SHP77 (cell line): ENCODE results near the gene MED23.

Source experiments
- DNase-seq, 2 experiments: peaks; one replicate each; lab custom pipeline; 2025; lab: John Stamatoyannopoulos, UW

MED23 gene, protein sequence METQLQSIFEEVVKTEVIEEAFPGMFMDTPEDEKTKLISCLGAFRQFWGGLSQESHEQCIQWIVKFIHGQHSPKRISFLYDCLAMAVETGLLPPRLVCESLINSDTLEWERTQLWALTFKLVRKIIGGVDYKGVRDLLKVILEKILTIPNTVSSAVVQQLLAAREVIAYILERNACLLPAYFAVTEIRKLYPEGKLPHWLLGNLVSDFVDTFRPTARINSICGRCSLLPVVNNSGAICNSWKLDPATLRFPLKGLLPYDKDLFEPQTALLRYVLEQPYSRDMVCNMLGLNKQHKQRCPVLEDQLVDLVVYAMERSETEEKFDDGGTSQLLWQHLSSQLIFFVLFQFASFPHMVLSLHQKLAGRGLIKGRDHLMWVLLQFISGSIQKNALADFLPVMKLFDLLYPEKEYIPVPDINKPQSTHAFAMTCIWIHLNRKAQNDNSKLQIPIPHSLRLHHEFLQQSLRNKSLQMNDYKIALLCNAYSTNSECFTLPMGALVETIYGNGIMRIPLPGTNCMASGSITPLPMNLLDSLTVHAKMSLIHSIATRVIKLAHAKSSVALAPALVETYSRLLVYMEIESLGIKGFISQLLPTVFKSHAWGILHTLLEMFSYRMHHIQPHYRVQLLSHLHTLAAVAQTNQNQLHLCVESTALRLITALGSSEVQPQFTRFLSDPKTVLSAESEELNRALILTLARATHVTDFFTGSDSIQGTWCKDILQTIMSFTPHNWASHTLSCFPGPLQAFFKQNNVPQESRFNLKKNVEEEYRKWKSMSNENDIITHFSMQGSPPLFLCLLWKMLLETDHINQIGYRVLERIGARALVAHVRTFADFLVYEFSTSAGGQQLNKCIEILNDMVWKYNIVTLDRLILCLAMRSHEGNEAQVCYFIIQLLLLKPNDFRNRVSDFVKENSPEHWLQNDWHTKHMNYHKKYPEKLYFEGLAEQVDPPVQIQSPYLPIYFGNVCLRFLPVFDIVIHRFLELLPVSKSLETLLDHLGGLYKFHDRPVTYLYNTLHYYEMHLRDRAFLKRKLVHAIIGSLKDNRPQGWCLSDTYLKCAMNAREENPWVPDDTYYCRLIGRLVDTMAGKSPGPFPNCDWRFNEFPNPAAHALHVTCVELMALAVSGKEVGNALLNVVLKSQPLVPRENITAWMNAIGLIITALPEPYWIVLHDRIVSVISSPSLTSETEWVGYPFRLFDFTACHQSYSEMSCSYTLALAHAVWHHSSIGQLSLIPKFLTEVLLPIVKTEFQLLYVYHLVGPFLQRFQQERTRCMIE (N-terminal part only)

DNA sequence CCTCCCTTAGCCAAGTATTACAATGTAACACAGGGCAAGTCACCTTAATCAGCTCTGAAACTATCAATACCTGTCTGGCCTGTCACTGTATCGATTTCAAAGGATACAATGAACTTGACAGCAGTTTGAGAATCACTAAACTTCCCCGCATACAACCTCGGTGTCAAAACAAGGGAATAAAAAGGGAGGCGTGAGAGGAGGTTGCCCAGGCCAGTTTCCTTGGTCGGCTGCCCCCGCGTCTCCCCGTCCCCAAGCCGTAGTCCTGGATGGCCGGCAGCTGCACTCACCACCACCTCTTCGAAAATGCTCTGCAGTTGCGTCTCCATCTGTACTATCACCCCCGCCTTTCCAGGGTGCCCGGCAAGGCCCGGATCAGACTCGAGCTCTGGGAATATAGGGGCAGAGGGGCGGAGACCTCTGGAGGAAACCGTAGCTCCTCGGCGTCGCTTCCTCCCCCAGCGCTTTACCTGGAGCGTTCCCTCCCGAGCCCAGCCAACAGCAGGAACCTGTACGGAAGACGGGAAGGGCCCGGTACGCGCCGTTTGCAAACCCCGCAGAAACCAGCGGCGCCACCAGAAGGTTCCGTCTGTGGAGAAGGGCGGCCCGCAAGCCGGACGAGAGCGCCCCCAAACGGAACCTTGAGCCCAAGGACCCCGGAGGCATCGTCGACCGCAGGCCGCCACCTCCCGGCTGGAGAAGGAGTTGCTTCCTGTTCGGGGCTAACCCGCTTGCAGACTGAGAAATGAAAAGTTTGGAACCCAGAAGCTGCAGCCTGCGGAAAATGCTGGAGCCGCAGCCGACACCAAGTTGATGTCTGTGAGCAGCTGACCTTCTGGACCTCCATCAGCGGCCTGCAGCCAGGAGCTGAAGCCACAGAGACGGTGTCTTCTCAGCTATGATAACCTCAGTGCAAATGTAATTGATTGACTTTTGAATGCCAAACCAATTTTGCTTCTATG lies at the start of gene MED23:
Gene MED23 (minus strand): TSS at position 519 of the 959 bp plus-strand sequence. CDS start 193 bp downstream, at position 326.
- peak; percentile 87 to 92 for DNase-seq

GRCh38 chr6:131673184-131673583 lies 45.1 kb upstream of the MED23 start:
- DNase-seq = no peak

DNA sequence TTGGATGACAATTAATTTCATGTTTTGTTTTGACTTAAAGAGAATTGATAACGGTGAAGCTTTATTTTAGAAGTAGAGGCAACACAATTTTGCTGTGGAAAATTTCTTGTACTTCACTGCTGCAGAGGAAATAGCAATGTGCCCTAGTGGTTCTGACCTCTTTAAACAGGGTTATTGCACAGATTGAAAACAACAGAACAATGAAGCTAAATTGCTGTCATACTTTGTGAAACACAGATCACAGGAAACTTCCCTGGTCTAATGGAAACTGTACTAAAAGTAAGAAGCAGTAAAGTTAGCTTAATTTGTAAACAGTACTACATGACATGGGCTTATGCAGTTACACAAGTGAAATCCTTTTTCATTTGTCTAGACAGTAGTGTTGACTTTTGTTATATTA lies 41.8 kb upstream of the MED23 start:
- DNase-seq = no peak

DNA sequence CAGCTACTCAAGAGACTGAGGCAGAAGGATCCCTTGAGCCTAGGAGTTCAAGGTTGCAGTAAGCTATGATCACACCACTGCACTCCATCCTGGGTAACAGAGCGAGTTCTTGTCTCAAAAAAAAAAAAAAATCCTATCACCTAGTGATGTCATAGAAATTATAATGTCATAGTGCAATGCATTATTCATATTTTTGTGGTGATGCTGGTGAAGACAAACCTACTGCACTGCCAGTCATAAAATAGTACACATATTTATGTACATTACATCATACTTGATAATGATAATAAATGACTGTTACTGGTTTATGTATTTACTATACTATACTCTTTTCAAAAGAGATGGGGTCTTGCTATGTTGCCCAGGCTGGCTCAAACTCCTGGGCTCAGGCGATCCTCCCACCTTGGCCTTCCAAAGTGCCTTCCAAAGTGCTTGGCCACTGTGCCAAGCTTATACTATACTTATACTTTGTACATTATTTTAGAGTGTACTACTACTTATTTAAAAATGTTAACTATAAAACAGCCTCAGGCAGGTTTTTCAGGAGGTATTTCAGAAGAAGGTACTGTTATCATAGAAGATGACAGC lies 35.6 kb upstream of the MED23 start:
- DNase-seq = no peak

- DNase-seq = no peak
Observed at GRCh38 chr6:131660195-131660594, 32.2 kb upstream of the MED23 start.

- DNase-seq = no peak
Observed at GRCh38 chr6:131658287-131658686, 30.2 kb upstream of the MED23 start.

DNA sequence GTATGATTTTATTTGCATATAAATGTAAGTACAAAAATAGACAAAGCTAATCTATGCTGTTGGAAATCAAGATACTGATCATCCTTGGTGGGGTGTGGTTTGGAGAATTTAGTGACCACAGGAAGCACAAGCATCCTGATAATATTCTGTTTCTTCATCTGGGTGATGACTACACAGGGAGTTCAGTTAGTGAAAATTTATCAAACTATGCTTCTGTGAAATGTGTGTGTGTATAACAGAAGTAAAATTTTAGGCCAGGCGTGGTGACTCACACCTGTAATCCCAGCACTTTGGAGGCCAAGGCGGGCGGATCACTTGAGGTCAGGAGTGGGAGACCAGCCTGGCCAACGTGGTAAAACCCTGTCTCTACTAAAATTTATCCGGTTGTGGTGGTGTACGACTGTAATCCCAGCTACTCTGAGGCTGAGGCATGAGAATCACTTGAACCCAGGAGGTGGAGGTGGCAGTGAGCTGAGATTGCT lies 29.6 kb upstream of the MED23 start:
- DNase-seq = no peak

DNA sequence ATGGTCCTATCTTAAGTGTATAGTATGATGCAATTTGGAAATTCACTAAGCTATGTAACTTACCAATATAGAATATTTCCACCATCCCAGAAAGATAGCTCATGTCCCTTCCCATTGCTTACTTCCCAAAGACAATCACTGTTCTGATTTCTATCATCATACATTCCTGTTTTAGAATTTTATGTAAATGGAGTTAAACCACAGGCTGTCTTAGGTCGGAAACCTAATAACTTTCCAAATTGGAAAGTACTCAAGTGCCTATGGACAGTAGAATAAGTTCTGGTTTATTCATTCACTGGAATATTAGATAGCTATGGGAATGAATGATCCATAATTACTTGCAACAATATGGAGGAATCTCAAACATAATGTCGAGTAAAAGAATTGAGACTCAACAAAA lies 29.2 kb upstream of the MED23 start:
- DNase-seq = no peak

- no peak for DNase-seq
Observed at GRCh38 chr6:131656667-131657066, 28.6 kb upstream of the MED23 start.

- DNase-seq = no peak
Observed at GRCh38 chr6:131655951-131656350, 27.9 kb upstream of the MED23 start.

DNA sequence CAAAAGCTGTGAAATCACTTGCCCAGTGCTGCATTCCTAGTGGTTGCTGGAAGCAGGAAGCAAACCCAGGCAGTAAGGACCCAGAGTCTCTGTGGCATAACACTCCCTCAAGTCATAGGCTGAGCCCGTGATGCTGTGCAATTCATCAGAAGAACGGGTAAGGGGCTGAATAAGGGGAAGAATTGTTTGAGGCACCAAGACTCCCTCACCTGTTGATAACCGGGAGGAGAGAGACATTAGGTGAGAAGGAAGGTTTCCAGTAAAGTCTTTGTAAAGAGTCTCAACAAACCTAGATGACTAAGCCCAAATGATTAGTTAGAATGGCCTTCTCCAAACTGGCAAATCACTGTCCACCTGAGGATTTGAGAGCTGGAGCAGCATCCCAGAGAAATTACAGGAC lies 27.3 kb upstream of the MED23 start:
- no peak for DNase-seq

DNA sequence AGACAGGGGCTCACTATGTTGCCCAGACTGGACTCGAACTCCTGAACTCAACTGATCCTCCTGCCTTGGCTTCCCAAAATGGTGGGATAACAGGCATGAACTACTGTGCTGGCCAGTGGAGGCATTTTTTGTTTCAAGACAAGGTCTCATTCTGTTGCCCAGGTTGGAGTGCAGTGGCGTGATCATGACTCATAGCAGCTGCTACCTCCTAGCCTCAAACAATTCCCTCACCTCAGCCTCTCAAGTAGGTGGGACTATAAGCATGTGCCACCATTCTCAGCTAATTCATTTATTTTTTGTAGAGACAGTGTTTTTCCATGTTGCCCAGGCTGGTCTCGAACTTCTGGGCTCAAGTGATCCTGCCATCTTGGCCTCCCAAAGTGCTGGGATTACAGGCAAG lies 26.3 kb upstream of the MED23 start:
- no peak for DNase-seq

DNA sequence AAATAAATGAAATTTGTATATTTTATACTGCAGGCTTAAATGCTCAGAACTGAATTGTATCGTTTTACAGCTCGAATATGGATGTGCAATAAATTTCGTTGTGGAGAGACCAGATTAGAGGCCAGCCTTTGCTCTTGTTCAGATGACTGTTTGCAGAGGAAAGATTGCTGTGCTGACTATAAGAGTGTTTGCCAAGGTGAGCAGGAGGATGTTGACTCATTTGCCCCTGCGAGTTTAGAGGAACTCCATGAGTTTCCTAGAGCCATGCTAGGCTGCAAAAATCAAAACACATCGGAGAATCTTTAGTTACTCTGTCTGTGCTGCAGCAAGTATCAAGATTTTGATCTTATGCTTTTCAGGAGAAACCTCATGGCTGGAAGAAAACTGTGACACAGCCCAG lies 24.4 kb upstream of the MED23 start:
- DNase-seq = peak; percentile 11 to 19

DNA sequence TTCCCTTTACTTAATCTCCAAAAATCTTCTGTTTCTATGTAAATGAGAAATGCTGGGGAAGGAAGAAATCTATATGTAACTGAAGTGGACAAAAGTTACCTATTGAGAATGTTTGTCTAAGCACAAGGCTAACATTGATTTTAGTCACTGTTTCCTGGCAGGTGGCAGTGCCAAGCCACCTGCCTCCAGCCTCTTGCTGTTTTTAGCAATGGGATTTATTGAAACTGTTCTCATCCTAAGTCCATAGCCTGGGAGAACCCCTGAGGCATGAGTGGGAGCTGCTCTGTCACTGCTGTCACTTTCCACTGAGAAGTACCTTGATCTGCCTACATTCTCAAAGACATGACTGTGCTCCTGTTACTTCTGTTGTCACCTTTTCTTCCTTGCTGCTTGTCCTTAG lies 23.7 kb upstream of the MED23 start:
- peak; percentile 68 to 78 for DNase-seq

GRCh38 chr6:131646249-131646670 lies 18.2 kb upstream of the MED23 start:
- no peak for DNase-seq

DNA sequence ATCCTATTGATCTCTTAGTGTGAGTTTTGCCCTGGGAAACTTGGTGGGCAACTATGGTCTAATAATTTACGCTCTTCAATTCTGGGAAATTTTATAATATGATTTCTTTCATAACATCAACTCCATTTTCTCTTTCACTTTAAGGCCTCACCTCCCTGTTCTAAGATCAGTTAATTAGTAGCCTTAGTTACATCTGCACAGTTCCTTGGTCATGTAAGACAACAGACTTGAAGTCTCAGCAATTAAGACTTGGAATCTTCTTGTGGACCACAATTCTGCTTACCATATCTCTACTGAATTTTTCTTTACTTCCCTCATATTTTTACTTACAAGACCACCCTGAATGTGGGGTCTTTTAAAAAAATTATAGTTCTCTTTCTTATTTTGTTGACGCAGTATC lies 17.8 kb upstream of the MED23 start:
- no peak for DNase-seq

DNA sequence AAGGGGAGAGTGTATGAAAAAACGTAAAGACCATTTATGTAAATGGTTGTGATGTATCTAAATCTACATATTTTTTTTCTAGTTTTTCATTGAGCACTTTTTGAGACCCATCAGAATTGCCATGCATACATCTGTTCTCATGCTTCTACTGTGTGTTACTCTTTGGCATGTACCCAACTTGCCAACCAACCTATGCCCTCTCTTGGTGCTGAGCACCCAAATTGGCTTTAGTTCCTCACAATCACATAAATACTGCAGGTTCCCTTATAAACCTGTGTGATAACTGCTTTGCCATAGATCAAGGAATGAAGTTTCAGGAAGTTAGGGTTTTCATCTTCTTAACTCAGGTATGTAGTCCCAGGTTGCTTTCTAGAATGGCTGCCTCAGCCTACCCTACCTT lies 16.9 kb upstream of the MED23 start:
- DNase-seq = no peak

DNA sequence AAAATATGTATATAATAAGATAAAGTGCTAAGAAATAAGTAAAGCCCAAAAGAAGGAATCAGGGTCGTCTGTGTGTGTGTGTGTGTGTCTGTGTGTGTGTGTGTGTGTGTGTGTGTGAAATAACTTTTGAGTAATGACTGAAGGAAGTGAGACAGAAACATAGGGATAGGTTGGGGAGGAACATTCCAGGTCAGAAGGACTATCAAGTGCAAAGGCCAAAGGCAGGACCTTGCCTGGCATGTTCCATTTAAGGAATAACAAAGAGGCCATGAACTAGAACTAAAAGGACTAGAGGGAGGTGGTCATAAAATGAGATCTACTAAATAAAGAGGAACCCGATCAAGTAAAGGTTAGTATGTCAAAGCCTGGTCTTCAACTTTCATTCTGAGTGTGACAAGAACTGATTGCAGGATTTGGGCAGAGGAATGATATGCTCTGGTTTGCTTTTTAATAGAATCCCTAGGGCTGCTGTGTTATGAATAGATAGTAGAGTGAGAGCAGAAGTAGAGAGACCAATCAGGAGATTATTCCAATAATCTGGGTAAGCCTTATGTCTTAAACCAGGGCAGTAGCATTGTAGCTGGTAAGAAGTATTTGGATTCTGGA lies 15.9 kb upstream of the MED23 start:
- no peak for DNase-seq

GRCh38 chr6:131642987-131643611 lies 15.1 kb upstream of the MED23 start:
- no peak for DNase-seq

- no peak for DNase-seq
Observed at GRCh38 chr6:131642565-131642964, 14.5 kb upstream of the MED23 start.
